SHP77 (cell line): ENCODE data around the gene CDKN2AIP.
"Not testable (repeated sequence)": the region's sequence is repeated elsewhere in the genome, so short reads cannot be mapped to it uniquely, and the experiment has no call there.

ENCODE experiments used
- DNase-seq, 2 experiments: peaks; one replicate each; lab custom pipeline; 2025; lab: John Stamatoyannopoulos, UW

CDKN2AIP gene

GRCh38 chr4:183413234-183414200 lies 30.9 kb upstream of the CDKN2AIP start:
- peak; percentile 9 to 36 for DNase-seq

GRCh38 chr4:183416879-183417755 lies 27.3 kb upstream of the CDKN2AIP start:
- DNase-seq, result no peak

- no peak for DNase-seq
These were observed 21.3 kb upstream of the CDKN2AIP start for GRCh38 chr4:183422962-183423631.

- no peak for DNase-seq
These were observed 20.2 kb upstream of the CDKN2AIP start for GRCh38 chr4:183424109-183424744.

DNA sequence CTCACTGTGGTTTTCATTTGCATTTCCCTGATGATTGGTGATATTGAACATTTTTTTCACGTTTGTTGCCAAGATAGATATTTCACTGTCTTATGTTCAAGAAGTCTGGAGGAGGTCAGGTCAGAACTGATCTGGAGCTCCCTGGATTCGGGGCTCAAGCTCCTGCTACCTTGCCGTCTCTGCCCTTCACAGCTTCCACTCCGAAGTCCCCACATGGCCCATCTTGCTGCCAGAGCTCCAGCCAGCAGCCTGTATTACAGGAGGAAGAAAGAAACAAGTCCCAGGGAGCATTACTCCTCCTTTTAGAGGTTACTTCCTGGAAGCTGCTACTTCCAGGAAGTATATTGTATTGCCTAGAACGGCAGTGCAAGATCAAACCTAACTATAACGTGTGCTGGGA lies 17.9 kb upstream of the CDKN2AIP start:
- DNase-seq, result no peak

GRCh38 chr4:183429489-183429888 lies 14.9 kb upstream of the CDKN2AIP start:
- no peak for DNase-seq

GRCh38 chr4:183430317-183430993 lies 14.0 kb upstream of the CDKN2AIP start:
- no peak for DNase-seq

DNA sequence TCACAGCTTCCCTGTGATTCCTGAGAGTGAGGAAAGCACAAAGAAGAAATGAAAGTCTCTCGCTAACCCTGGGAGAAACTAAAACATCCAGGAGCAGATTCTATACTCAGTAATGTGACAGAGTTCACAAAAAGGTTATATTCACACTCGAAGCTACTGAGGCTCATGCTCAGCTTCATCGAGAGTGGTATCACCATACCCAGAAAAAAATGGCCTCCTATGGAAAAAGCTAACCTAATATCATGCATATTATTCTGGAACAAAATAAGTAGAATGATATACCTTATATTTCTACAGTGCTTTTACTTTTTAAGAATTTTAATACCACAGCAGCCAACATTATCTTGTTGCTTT lies 13.5 kb upstream of the CDKN2AIP start:
- DNase-seq, result no peak

DNA sequence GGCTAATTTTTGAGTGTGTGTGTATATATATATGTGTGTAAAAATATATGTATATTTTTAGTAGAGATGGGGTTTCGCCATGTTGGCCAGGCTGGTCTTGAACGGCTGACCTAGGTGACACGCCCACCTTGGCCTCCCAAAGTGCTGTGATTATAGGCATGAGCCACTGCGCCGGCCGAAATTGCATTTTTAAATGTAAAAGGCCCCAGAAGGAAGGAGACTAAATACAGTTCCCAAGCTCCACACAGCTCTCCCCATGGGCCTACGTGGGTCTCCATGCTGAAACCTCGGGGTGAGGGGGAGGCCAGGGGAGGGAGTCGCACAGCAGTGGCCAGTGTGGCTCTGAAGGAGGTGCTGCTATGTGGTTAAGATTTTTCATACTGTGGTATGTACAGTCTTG lies 12.8 kb upstream of the CDKN2AIP start:
- no peak for DNase-seq

GRCh38 chr4:183433183-183433582 lies 11.3 kb upstream of the CDKN2AIP start:
- not testable (repeated sequence) for DNase-seq

DNA sequence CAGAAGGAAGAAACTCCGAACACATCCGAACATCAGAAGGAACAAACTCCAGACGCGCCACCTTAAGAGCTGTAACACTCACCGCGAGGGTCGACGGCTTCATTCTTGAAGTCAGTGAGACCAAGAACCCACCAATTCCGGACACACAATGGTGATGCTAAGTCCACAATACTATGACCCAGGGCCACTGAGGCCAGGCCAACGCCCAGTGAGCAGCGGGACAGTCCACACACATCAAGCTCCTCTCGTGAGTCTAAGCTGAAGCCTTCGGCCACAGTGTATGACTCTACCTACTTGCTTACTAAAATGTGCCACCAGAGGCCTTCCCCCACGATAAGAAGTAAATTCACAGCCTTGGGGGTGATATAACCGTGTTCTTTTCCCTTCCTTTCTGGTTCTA lies 10.2 kb upstream of the CDKN2AIP start:
- DNase-seq, result no peak

- no peak for DNase-seq
These were observed 9.7 kb upstream of the CDKN2AIP start for GRCh38 chr4:183434666-183435190.

DNA sequence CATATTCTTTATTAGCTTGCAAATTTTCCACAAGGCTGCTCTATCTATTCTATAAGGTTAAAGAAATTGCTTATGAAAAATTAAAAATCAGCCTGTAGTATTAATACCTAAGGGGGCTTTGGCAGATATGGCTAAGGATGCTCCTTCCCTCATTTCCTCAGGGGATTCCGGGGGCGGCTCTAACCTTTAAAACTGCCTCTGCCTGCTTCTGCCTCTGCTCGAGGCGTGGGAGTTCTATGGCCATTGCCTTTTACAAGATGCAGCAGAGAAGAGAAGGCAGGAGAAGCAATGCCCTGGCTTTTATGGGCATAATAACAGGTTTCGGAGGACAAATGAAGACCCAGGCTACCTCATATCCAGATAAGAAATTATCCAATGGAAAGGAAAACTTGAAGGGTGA lies 8.6 kb upstream of the CDKN2AIP start:
- no peak for DNase-seq

DNA sequence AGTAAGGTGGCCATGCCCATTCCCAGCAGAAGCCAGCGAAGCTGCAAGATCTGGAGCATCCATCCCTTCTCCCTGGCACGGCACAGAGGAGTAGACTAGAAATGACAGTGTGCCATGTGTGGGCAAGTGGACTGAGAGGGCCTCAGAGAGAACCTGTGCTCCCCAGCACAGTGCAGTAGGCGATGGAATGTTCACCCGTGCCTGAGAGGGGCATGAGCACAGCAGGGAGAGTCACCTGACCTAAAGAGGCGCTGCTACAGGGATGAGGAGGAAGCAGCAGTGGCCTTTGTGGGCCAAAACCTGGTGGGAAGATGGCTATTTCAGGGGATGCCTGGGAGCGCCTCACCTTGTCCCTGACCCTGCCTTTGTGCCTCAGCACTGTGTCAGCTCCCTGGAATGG lies 8.0 kb upstream of the CDKN2AIP start:
- DNase-seq, result no peak

- DNase-seq, result no peak
These were observed 7.0 kb upstream of the CDKN2AIP start for GRCh38 chr4:183437452-183437851.

GRCh38 chr4:183438458-183439113 lies 5.8 kb upstream of the CDKN2AIP start:
- peak in 1 of 2 experiments; percentile 5 for DNase-seq

DNA sequence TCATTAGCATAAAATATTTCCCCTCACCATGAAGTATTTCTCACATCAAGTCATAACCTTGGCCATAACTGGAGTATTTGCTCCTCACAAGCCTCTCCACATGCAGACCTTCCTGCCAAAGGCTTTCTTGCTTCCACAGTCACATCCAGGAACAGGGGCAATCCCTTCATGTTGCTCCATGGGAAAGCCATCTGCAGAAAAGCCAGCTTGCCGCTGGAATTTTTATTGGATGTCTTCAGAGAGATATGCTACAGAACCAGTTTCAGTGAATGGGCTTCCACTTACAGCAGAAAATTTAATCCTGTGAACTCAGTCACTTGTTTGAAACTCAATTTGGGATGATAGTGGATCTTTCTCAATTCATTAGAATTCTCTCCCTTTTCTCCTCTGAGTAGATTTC lies 3.2 kb upstream of the CDKN2AIP start:
- no peak for DNase-seq

DNA sequence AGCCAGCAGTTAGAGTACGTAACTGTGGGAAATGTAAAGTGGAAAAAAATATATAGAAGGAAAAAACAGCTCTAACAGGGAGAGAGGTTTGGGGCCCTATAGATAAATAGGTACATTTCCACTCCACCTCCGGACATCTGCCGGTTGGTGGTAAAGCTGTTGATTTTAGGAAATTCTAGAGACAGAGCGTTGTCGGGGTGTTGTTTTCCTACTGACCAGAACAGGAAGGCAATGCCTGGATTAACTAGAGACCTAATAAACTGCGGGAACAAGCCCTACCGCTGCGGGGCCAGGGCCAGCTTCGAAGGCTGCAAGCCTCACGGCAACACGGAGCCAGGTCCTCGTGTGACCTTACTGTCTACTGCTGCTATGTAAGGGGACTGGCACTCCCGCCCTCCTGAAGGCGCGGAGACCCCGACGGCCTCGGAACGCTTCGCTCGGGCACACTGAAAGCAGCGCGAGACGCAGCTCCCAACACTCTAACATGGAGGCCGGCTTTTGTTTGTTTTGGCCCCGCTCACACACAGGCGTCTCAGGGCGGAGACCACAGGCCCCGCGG lies 702 bp upstream of the CDKN2AIP start:
- peak; percentile 43 to 61 for DNase-seq

GRCh38 chr4:183445097-183445428 lies 627 bp downstream of the CDKN2AIP start:
- DNase-seq, result no peak

GRCh38 chr4:183447646-183448045 lies 3.2 kb downstream of the CDKN2AIP start:
- no peak for DNase-seq
